Karpas-422 (cell line): ENCODE data around the gene TBL1X. TPM values are rescaled to one million over a fixed set of nuclear protein-coding genes. Genes with fewer than 3 reads are reported as not detected.
A peak's percentile ranks its signal among the peaks of the same experiment; 100 is the strongest.

Source experiments
- DNase-seq: peaks from one replicate; pipeline ENCODE4 v3.0.0-alpha.2; 2015
- H2AFZ ChIP-seq: fragments of 200-600 bp; sonication (generic); 2 replicates; pipeline ENCODE4 v1.6.1; 2014; ENCODE audit warnings: antibody characterized with exemption, low read length, mixed read lengths
- H3K27ac ChIP-seq: fragments of 200-600 bp; sonication (generic); 2 replicates; pipeline ENCODE4 v1.5.1; 2014; ENCODE audit warnings: mild to moderate bottlenecking, low read length, moderate library complexity
- H3K27me3 ChIP-seq: fragments of 200-600 bp; sonication (generic); 2 replicates; pipeline ENCODE4 v1.6.1; 2014; ENCODE audit warnings: low read length, mixed read lengths
- H3K36me3 ChIP-seq: fragments of 200-600 bp; sonication (generic); 2 replicates; pipeline ENCODE4 v1.6.1; 2014; ENCODE audit warnings: low read length, mixed read lengths; ENCODE audit not compliant: insufficient read depth
- H3K4me1 ChIP-seq: fragments of 200-600 bp; sonication (generic); 2 replicates; pipeline ENCODE4 v1.6.1; 2014; ENCODE audit warnings: mild to moderate bottlenecking, low read length, mixed read lengths
- H3K4me2 ChIP-seq: fragments of 200-600 bp; sonication (generic); 2 replicates; pipeline ENCODE4 v1.6.1; 2014; ENCODE audit warnings: low read length, low read depth, mild to moderate bottlenecking; ENCODE audit not compliant: poor library complexity, severe bottlenecking
- H3K4me3 ChIP-seq: fragments of 200-600 bp; sonication (generic); 2 replicates; pipeline ENCODE4 v1.5.1; 2014; ENCODE audit warnings: mild to moderate bottlenecking, antibody characterized with exemption, low read length, mixed read lengths
- H3K79me2 ChIP-seq: fragments of 200-600 bp; sonication (generic); 2 replicates; pipeline ENCODE4 v1.6.1; 2014; ENCODE audit warnings: mild to moderate bottlenecking, low read length, mixed read lengths
- H3K9ac ChIP-seq: fragments of 200-600 bp; sonication (generic); 2 replicates; pipeline ENCODE4 v1.6.0; 2014; ENCODE audit warnings: low read length
- H3K9me2 ChIP-seq: fragments of 200-600 bp; sonication (generic), shearing (Covaris generic); replicated peaks from 2 replicates; pipeline ENCODE4 v1.6.0; 2014; ENCODE audit warnings: mild to moderate bottlenecking, low read length, moderate library complexity; ENCODE audit not compliant: insufficient read depth
- H3K9me3 ChIP-seq: fragments of 300-700, 200-600 bp; sonication (generic); 2 replicates; pipeline ENCODE4 v1.6.1; 2014; ENCODE audit warnings: low read length, mixed read lengths
- H4K20me1 ChIP-seq: fragments of 200-600 bp; sonication (generic); 2 replicates; pipeline ENCODE4 v1.6.1; 2014; ENCODE audit warnings: mild to moderate bottlenecking, antibody characterized with exemption, low read length, low read depth; ENCODE audit not compliant: insufficient read depth
- total RNA-seq: library from RNA; depleted of rRNA; stranded (reverse); fragments of >200 nt; shearing (Covaris generic); gene quantifications from 2 replicates; pipeline ENCODE4 v1.2.3, GENCODE V29; 2014; ENCODE audit warnings: low replicate concordance

The TBL1X gene
- total RNA-seq, 1 experiment from 2014 or later, result 9.4 TPM

DNA sequence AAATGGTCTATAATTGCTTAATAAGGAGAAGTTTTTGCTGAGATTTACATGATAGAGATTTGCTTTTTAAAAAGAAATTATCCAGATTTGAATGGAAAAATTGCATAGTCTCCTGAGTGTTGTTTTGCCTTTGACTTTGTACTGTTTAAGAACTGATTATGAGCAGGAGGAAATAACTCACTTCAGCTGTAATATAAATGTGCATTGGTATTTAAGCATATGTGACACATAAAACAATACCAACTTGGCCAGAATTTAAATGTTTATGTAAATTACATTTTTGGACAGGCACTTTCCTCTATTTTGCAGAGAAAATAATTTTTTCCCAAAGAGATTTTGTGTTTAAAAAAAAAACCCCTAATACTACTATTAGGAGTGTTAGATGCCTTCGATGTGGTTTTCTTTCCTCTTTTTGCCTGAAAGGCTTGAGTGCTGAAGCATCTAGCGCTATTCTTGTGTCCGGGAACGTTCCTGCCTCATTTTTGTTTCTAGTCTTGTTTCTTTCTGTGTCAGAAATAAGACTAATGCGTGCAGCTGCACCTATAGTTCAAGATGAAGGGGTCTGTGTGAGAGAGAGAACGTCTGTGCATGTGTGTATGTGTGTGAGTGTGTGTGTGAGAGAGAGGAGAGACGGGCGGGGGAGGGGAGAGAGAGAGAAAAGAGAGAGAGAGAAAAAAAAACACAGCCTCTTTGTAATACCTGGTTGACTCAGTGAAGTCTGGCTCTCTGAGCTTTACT lies 60.8 kb downstream of the TBL1X start:
- DNase-seq, result peak; percentile 61
- Histone ChIP-seq H2AFZ (no peak overlapping the region), H3K4me3 (peak overlapping the region; percentile 29; the same call in 1 of the 2 replicates), H3K9me3 (no peaks in the 10 kb centered on the region), H3K27me3 (no peaks in the 10 kb centered on the region), H3K36me3 (no peaks in the 10 kb centered on the region), H3K4me1 (peaks cover 31% of the 10 kb centered on the region), H4K20me1 (peaks cover 9% of the 10 kb centered on the region; the same call in 1 of the 2 replicates), H3K27ac (no peak overlapping the region), H3K9ac (no peak overlapping the region), H3K4me2 (peak overlapping the region; percentile 46), H3K9me2 (no peaks in the 10 kb centered on the region), H3K79me2 (no peaks in the 10 kb centered on the region)

DNA sequence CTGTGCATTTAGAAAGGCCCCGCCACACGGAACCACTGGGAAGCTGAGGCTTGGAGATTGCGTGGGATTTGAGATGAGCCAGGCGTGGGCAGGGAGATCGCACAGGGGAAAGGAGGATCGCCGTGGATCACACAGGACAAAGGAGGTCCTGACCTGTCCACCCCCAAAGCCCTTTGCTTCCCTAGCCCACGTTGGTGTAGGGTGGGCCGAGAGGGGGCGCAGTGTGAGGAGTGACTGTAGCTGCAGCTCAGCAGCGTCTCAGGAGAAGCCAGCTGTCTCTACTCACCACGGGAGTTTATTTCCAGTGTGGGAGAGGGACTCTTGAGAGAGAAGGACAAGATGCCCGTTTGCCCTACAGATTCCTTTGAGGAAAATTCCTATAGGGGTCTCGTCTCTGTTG lies 62.1 kb downstream of the TBL1X start:
- peaks cover 36% of the 10 kb centered on the region for H3K4me1 ChIP-seq
- H3K79me2 ChIP-seq, result no peaks in the 10 kb centered on the region
- no peaks in the 10 kb centered on the region for H3K36me3 ChIP-seq
- DNase-seq, result no peak
- peaks cover 9% of the 10 kb centered on the region; the same call in 1 of the 2 replicates for H4K20me1 ChIP-seq
- no peak overlapping the region for H3K27ac ChIP-seq
- no peak overlapping the region for H3K9ac ChIP-seq
- no peak overlapping the region for H2AFZ ChIP-seq
- no peak overlapping the region for H3K4me3 ChIP-seq
- no peaks in the 10 kb centered on the region for H3K9me3 ChIP-seq
- no peaks in the 10 kb centered on the region for H3K9me2 ChIP-seq
- no peak overlapping the region for H3K4me2 ChIP-seq
- H3K27me3 ChIP-seq, result no peaks in the 10 kb centered on the region

DNA sequence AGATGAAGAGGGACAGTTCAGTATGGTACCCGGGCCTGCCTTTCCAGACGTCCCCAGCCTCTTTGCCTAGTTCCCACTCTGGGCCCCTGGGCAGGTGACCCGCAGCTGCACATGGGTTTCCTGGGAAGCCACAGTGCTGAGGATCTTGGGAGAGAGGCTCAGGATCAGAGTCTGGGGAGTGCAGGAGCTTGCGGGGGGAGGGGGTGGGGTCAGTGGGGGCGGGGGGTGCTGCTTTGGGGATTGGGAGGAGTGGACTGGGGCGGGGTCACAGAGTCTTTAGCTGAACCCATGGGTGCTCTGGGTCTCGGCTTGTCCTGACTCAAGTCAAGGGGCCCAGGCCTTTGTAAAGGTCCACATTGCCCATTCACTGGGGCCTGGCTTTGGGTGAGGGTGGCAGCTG lies 63.6 kb downstream of the TBL1X start:
- Histone ChIP-seq H3K9ac (no peak overlapping the region), H3K9me3 (no peaks in the 10 kb centered on the region), H3K27me3 (no peaks in the 10 kb centered on the region), H2AFZ (no peak overlapping the region), H4K20me1 (peaks cover 9% of the 10 kb centered on the region; the same call in 1 of the 2 replicates), H3K9me2 (no peaks in the 10 kb centered on the region), H3K27ac (no peak overlapping the region), H3K4me1 (peaks cover 36% of the 10 kb centered on the region), H3K4me2 (no peak overlapping the region), H3K4me3 (no peak overlapping the region), H3K36me3 (no peaks in the 10 kb centered on the region), H3K79me2 (no peaks in the 10 kb centered on the region)
- DNase-seq, result no peak

DNA sequence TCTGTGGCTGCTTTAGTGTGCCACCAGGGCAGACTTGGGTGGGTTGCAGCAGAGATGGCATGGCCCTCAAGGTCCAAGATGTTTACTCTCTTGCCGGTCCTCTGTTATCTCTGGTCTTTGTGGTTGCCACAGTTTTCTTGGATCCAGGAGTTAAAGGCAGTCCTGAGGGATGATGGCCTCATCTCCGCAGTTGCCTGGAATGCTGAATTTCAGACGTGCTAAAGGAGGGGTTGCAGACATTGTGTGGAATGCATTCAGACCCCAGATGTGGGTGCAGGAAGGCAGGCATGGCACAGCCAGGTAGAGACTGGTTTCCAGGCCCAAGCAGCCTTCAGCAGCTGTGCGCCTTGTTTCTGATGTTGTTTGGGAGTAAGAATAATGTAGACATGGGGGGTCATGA lies 64.4 kb downstream of the TBL1X start:
- H3K4me1 ChIP-seq, result peaks cover 36% of the 10 kb centered on the region
- H3K79me2 ChIP-seq, result no peaks in the 10 kb centered on the region
- H3K27ac ChIP-seq, result no peak overlapping the region
- no peaks in the 10 kb centered on the region for H3K36me3 ChIP-seq
- H3K4me2 ChIP-seq, result no peak overlapping the region
- no peak overlapping the region for H3K9ac ChIP-seq
- DNase-seq, result no peak
- peaks cover 9% of the 10 kb centered on the region; the same call in 1 of the 2 replicates for H4K20me1 ChIP-seq
- H3K27me3 ChIP-seq, result no peaks in the 10 kb centered on the region
- H2AFZ ChIP-seq, result no peak overlapping the region
- no peaks in the 10 kb centered on the region for H3K9me2 ChIP-seq
- no peaks in the 10 kb centered on the region for H3K9me3 ChIP-seq
- no peak overlapping the region for H3K4me3 ChIP-seq

DNA sequence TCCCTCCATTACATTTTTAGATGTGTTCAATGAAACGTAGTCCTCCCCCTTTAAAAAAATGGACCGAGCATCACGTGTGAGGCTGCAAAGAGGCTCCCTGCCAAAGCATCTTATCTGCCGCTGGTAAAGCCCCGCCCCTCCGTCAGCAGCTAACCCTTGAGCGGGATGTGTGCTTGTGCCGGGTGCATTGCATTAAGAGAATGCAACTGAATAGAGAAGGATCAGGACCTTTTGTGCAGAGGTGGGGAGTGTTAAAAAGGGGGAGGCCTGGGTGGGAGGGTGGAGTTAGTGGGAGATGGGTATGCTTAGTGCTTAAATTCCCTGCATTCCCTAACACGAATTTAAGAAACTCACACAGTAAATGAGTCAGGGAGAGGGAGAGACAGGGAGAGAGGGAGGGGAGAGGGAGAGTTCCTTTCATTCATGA lies 66.0 kb downstream of the TBL1X start:
- H3K4me1 ChIP-seq, result peaks cover 26% of the 10 kb centered on the region
- peak overlapping the region; percentile 68 for H3K4me2 ChIP-seq
- no peaks in the 10 kb centered on the region for H3K27me3 ChIP-seq
- no peaks in the 10 kb centered on the region for H3K9me3 ChIP-seq
- H3K27ac ChIP-seq, result peak overlapping the region; percentile 30; the same call in 1 of the 2 replicates
- H3K79me2 ChIP-seq, result no peaks in the 10 kb centered on the region
- H3K36me3 ChIP-seq, result no peaks in the 10 kb centered on the region
- H3K4me3 ChIP-seq, result peak overlapping the region; percentile 33
- H4K20me1 ChIP-seq, result peaks cover 11% of the 10 kb centered on the region; the same call in 1 of the 2 replicates
- peak overlapping the region; percentile 21; the same call in 1 of the 2 replicates for H3K9ac ChIP-seq
- no peaks in the 10 kb centered on the region for H3K9me2 ChIP-seq
- H2AFZ ChIP-seq, result 0 out of 2 replicates have a peak overlapping the region, but pooled peaks have one; percentile 48
- DNase-seq, result peak; percentile 88

DNA sequence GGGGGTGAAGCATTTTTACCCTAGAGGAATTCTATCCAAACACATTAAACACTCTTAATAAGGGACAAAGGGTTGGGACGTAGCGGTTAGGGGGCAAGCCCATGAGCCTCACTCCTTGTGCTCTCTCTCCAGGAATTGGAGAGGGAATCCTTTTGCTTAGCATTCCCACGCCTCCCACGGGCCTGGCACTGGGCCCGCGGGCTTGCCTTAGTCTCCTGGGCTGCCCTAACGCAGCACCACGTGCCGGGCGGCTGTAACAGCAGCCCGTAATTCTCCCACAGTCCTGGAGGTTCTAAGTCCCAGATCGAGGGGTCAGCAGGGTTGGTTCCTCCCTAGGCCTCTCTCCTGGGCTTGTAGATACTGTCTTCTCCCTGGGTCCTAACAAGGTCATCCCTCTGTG lies 67.5 kb downstream of the TBL1X start:
- DNase-seq, result no peak
- H3K9me3 ChIP-seq, result no peaks in the 10 kb centered on the region
- 0 out of 2 replicates have a peak, but pooled peaks cover 7% of the 10 kb centered on the region for H4K20me1 ChIP-seq
- no peak overlapping the region for H3K4me3 ChIP-seq
- H3K9me2 ChIP-seq, result no peaks in the 10 kb centered on the region
- no peak overlapping the region for H2AFZ ChIP-seq
- H3K27ac ChIP-seq, result no peak overlapping the region
- no peak overlapping the region for H3K9ac ChIP-seq
- no peaks in the 10 kb centered on the region for H3K79me2 ChIP-seq
- H3K36me3 ChIP-seq, result no peaks in the 10 kb centered on the region
- H3K4me1 ChIP-seq, result peaks cover 15% of the 10 kb centered on the region
- H3K4me2 ChIP-seq, result no peak overlapping the region
- H3K27me3 ChIP-seq, result no peaks in the 10 kb centered on the region

DNA sequence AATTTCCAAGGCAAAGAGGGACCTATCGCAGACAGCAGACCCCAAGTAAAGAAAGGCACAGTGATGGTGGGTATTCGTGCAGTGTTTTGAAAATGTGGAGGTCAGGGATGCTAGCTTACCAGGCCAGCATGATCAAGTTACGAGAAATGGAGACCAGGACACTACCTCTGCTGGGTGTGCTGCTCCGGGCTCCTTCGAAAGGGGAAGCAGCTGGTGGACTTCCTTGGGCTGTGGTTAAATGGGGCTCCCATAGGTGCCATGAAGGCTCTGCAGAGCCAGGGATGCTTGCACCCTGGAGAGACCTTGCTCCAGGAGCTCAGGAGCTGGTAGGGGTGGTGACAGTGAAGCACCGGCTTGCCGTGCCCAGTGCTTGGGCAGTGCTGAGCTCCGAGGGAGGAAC lies 68.8 kb downstream of the TBL1X start:
- peaks cover 15% of the 10 kb centered on the region for H3K4me1 ChIP-seq
- 0 out of 2 replicates have a peak, but pooled peaks cover 3% of the 10 kb centered on the region for H4K20me1 ChIP-seq
- DNase-seq, result no peak
- H3K4me3 ChIP-seq, result no peak overlapping the region
- no peak overlapping the region for H3K27ac ChIP-seq
- no peak overlapping the region for H3K9ac ChIP-seq
- no peaks in the 10 kb centered on the region for H3K9me3 ChIP-seq
- no peaks in the 10 kb centered on the region for H3K36me3 ChIP-seq
- no peaks in the 10 kb centered on the region for H3K27me3 ChIP-seq
- H3K9me2 ChIP-seq, result no peaks in the 10 kb centered on the region
- H3K79me2 ChIP-seq, result no peaks in the 10 kb centered on the region
- no peak overlapping the region for H3K4me2 ChIP-seq
- no peak overlapping the region for H2AFZ ChIP-seq

DNA sequence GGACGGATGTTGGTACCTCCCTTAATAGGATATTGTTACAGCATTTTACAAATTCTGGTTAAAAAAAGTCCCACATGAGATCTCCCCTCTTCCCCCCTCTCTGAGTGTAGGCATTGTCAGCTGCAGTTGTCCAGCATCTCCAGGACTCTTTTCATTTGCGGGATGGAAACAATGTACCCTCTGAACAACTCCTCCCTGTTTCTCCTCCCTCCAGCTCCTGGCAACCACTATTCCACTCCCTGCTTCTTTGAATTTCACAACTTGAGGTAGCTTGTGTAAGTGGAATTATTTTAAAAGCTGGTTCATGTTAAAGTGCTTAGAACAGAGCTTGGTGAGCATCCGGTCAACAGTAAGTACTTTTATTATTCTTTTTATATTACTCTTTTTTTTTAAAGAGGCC lies 69.8 kb downstream of the TBL1X start:
- DNase-seq, result no peak
- no peaks in the 10 kb centered on the region for H3K36me3 ChIP-seq
- no peak overlapping the region for H3K4me2 ChIP-seq
- peaks cover 15% of the 10 kb centered on the region for H3K4me1 ChIP-seq
- H3K27me3 ChIP-seq, result no peaks in the 10 kb centered on the region
- H3K4me3 ChIP-seq, result no peak overlapping the region
- no peaks in the 10 kb centered on the region for H3K9me2 ChIP-seq
- H2AFZ ChIP-seq, result no peak overlapping the region
- 0 out of 2 replicates have a peak, but pooled peaks cover 3% of the 10 kb centered on the region for H4K20me1 ChIP-seq
- no peaks in the 10 kb centered on the region for H3K9me3 ChIP-seq
- H3K27ac ChIP-seq, result no peak overlapping the region
- H3K9ac ChIP-seq, result no peak overlapping the region
- H3K79me2 ChIP-seq, result no peaks in the 10 kb centered on the region
